ENCODE data around the gene PDE6D.

The PDE6D gene

GRCh38 chr2:231752061-231752460, 29.0 kb downstream of the PDE6D start:
- TF ChIP-seq MAX (IDR thresholded peaks at IDR 0.05) (no peak), RAD21 (IDR thresholded peaks at IDR 0.05; ENCODE audit: low read depth) (no peak), TEAD4 (IDR thresholded peaks at IDR 0.05) (no peak), CREB1 (IDR thresholded peaks at IDR 0.05; ENCODE audit: low read depth) (no peak), CEBPB (IDR thresholded peaks at IDR 0.05) (no peak), FOXM1 (IDR thresholded peaks at IDR 0.05; ENCODE audit: borderline replicate concordance, low read depth) (no peak), ZBTB7A (IDR thresholded peaks at IDR 0.05; ENCODE audit: low read depth) (no peak)

GRCh38 chr2:231751042-231751815, 29.9 kb downstream of the PDE6D start:
- no peak for TF ChIP-seq CREB1 (IDR thresholded peaks at IDR 0.05; ENCODE audit: low read depth)

GRCh38 chr2:231745303-231746038, 35.6 kb downstream of the PDE6D start:
- TF ChIP-seq USF1 (IDR thresholded peaks at IDR 0.05) (no peak), CEBPB (IDR thresholded peaks at IDR 0.05) (no peak), EGR1 (IDR thresholded peaks at IDR 0.05) (no peak), NFIC (IDR thresholded peaks at IDR 0.05) (no peak), TCF12 (IDR thresholded peaks at IDR 0.05; ENCODE audit: low read depth) (no peak), FOXM1 (IDR thresholded peaks at IDR 0.05; ENCODE audit: borderline replicate concordance, low read depth) (no peak)

GRCh38 chr2:231743376-231744116, 37.5 kb downstream of the PDE6D start:
- TF ChIP-seq TAF1 (IDR thresholded peaks at IDR 0.05; ENCODE audit: low read depth) (no peak), FOXM1 (IDR thresholded peaks at IDR 0.05; ENCODE audit: borderline replicate concordance, low read depth) (no peak), YY1 (IDR thresholded peaks at IDR 0.05; ENCODE audit: low read depth) (no peak), CREB1 (IDR thresholded peaks at IDR 0.05; ENCODE audit: low read depth) (no peak), TCF12 (IDR thresholded peaks at IDR 0.05; ENCODE audit: low read depth) (no peak), RAD21 (IDR thresholded peaks at IDR 0.05; ENCODE audit: low read depth) (no peak)

GRCh38 chr2:231737761-231738160, 43.3 kb downstream of the PDE6D start:
- TF ChIP-seq NFIC (IDR thresholded peaks at IDR 0.05) (no peak), TEAD4 (IDR thresholded peaks at IDR 0.05) (no peak), EP300 (IDR thresholded peaks at IDR 0.05; ENCODE audit: borderline replicate concordance) (no peak), CEBPB (IDR thresholded peaks at IDR 0.05) (no peak), MAX (IDR thresholded peaks at IDR 0.05) (no peak)

- TF ChIP-seq YY1 (IDR thresholded peaks at IDR 0.05; ENCODE audit: low read depth), result no peak
- no peak for TF ChIP-seq RAD21 (IDR thresholded peaks at IDR 0.05; ENCODE audit: low read depth)
- no peak for TF ChIP-seq TEAD4 (IDR thresholded peaks at IDR 0.05)
- no peak for TF ChIP-seq CEBPB (IDR thresholded peaks at IDR 0.05)
- TF ChIP-seq MAX (IDR thresholded peaks at IDR 0.05), result no peak
- no peak for TF ChIP-seq USF1 (IDR thresholded peaks at IDR 0.05)
- TF ChIP-seq EP300 (IDR thresholded peaks at IDR 0.05; ENCODE audit: borderline replicate concordance), result no peak
- TF ChIP-seq TAF1 (IDR thresholded peaks at IDR 0.05; ENCODE audit: low read depth), result no peak
- no peak for TF ChIP-seq TCF12 (IDR thresholded peaks at IDR 0.05; ENCODE audit: low read depth)
- TF ChIP-seq ZBTB7A (IDR thresholded peaks at IDR 0.05; ENCODE audit: low read depth), result no peak
- TF ChIP-seq EGR1 (IDR thresholded peaks at IDR 0.05), result no peak
- TF ChIP-seq CREB1 (IDR thresholded peaks at IDR 0.05; ENCODE audit: low read depth), result no peak
- TF ChIP-seq FOXM1 (IDR thresholded peaks at IDR 0.05; ENCODE audit: borderline replicate concordance, low read depth), result no peak
- no peak for TF ChIP-seq REST (IDR thresholded peaks at IDR 0.05; ENCODE audit: low read depth)
- no peak for TF ChIP-seq NFIC (IDR thresholded peaks at IDR 0.05)
Measured at GRCh38 chr2:231732604-231733003, 48.5 kb downstream of the PDE6D start.

- no peak for TF ChIP-seq TEAD4 (IDR thresholded peaks at IDR 0.05)
- no peak for TF ChIP-seq TAF1 (IDR thresholded peaks at IDR 0.05; ENCODE audit: low read depth)
- TF ChIP-seq EP300 (IDR thresholded peaks at IDR 0.05; ENCODE audit: borderline replicate concordance), result no peak
- no peak for TF ChIP-seq ZBTB7A (IDR thresholded peaks at IDR 0.05; ENCODE audit: low read depth)
- TF ChIP-seq FOXM1 (IDR thresholded peaks at IDR 0.05; ENCODE audit: borderline replicate concordance, low read depth), result no peak
- TF ChIP-seq TCF12 (IDR thresholded peaks at IDR 0.05; ENCODE audit: low read depth), result no peak
- no peak for TF ChIP-seq REST (IDR thresholded peaks at IDR 0.05; ENCODE audit: low read depth)
Measured at GRCh38 chr2:231727621-231728020, 53.5 kb downstream of the PDE6D start.

Measured in Ishikawa (cell line).